Epidermal melanocyte (primary cell): ENCODE results near the gene DCUN1D1.

ENCODE experiments used
- DNase-seq: peaks from one replicate; pipeline ENCODE4 v3.0.0; 2011; ENCODE audit warnings: low spot score; ENCODE audit not compliant: insufficient read length

Gene DCUN1D1

GRCh38 chr3:182895513-182896112 lies 84.7 kb downstream of the DCUN1D1 start:
- DNase-seq: no peak

GRCh38 chr3:182892226-182892625 lies 88.1 kb downstream of the DCUN1D1 start:
- DNase-seq: no peak

- no peak for DNase-seq
These were observed 89.0 kb downstream of the DCUN1D1 start for GRCh38 chr3:182891364-182891763.

GRCh38 chr3:182889948-182890629 lies 90.2 kb downstream of the DCUN1D1 start:
- no peak for DNase-seq
